GM12878 (cell line): ENCODE measurements around the gene PDXP. TPM values are rescaled to one million over a fixed set of nuclear protein-coding genes. Genes with fewer than 3 reads are reported as not detected.

Experiments used
- BHLHE40 ChIP-seq, 2 experiments: fragments of 450-650 bp in 1 of 2; IDR thresholded peaks; 2 replicates each; pipeline ENCODE4 v1.6.1; 2011 to 2017; ENCODE audit warnings: low read depth in 2 of 2, borderline replicate concordance in 1 of 2, improper control_type of control experiment in 1 of 2, low read length in 1 of 2, mild to moderate bottlenecking in 1 of 2
- EED ChIP-seq: sonication (generic); IDR thresholded peaks from 2 replicates; pipeline ENCODE4 v1.6.1; 2016; ENCODE audit warnings: antibody characterized with exemption, low read depth
- ELK1 ChIP-seq: IDR thresholded peaks from 2 replicates; pipeline ENCODE4 v1.6.1; 2012; ENCODE audit warnings: low read depth, low read length, improper control_type of control experiment
- KAT2A ChIP-seq: conservative IDR thresholded peaks from 2 replicates; pipeline ENCODE4 v1.6.1; 2011; ENCODE audit warnings: low read depth, low read length; ENCODE audit not compliant: control insufficient read depth
- MEF2A ChIP-seq: IDR thresholded peaks from 2 replicates; pipeline ENCODE4 v1.6.1; 2011; ENCODE audit warnings: low read depth, mild to moderate bottlenecking, low read length, moderate library complexity; ENCODE audit not compliant: insufficient read depth
- NFYA ChIP-seq: IDR thresholded peaks from 2 replicates; pipeline ENCODE4 v1.6.1; 2011; ENCODE audit warnings: low read depth, mild to moderate bottlenecking, low read length, improper control_type of control experiment, borderline replicate concordance
- PKNOX1 ChIP-seq: fragments of 450-650 bp; IDR thresholded peaks from 2 replicates; pipeline ENCODE4 v1.6.1; 2016; ENCODE audit warnings: mild to moderate bottlenecking
- SMC3 ChIP-seq: IDR thresholded peaks from 2 replicates; pipeline ENCODE4 v1.6.1; 2011; ENCODE audit warnings: low read length, improper control_type of control experiment, borderline replicate concordance
- SUZ12 ChIP-seq: fragments of 200-600 bp; sonication (generic); IDR thresholded peaks from one replicate; pipeline ENCODE4 v1.6.1; 2018; ENCODE audit warnings: antibody characterized with exemption, mild to moderate bottlenecking; ENCODE audit not compliant: unreplicated experiment
- TARDBP ChIP-seq: IDR thresholded peaks from 2 replicates; pipeline ENCODE4 v1.6.1; 2016; ENCODE audit warnings: borderline replicate concordance
- TBL1XR1 ChIP-seq: IDR thresholded peaks from 2 replicates; pipeline ENCODE4 v1.6.1; 2012; ENCODE audit warnings: low read depth, low read length, improper control_type of control experiment
- TCF12 ChIP-seq: IDR thresholded peaks from 2 replicates; pipeline ENCODE4 v1.6.1; 2011; ENCODE audit warnings: low read depth, mild to moderate bottlenecking, low read length
- WRNIP1 ChIP-seq: IDR thresholded peaks from 2 replicates; pipeline ENCODE4 v1.6.1; 2011; ENCODE audit warnings: low read depth, low read length, improper control_type of control experiment, borderline replicate concordance
- polyA plus RNA-seq, 11 experiments: library from polyadenylated mRNA; depleted of rRNA in 4 of 11; unstranded in 6 of 11; stranded (reverse) in 5 of 11; fragments of >200 nt; fragmentation: Nextera tagmentation in 4 of 11; fragmentation: Illumina TruSeq in 1 of 11; extraction: Ambion mirVana in 4 of 11; extraction: Trizol in 1 of 11; gene quantifications; 1 replicate in 1 of 11; 2 replicates in 10 of 11; pipeline versions ENCODE4 v1.2.1 to v1.2.3, GENCODE V29; 2011 to 2016; ENCODE audit warnings: inconsistent platforms in 2 of 11, missing spikeins in 2 of 11, low read depth in 1 of 11
- total RNA-seq, 4 experiments: library from RNA; depleted of rRNA in 3 of 4; stranded (reverse); fragments of >200 nt in 3 of 4; fragmentation: Illumina TruSeq in 1 of 4; extraction: Trizol in 1 of 4; gene quantifications; 2 replicates each; pipeline versions ENCODE4 v1.2.1 to v1.2.3, GENCODE V29; 2013 to 2021
- TF ChIP-seq, protein P1 (sequence below): fragments of 450-650 bp; IDR thresholded peaks from 2 replicates; pipeline ENCODE4 v1.6.1; 2018; ENCODE audit warnings: borderline replicate concordance, mild to moderate bottlenecking; ENCODE audit not compliant: partially characterized antibody
- TF ChIP-seq, protein P2 (sequence below): IDR thresholded peaks from 2 replicates; pipeline ENCODE4 v1.6.1; 2012; ENCODE audit warnings: low read depth, low read length, improper control_type of control experiment
- TF ChIP-seq, protein P3 (sequence below): fragments of 150-350 bp; IDR thresholded peaks from 2 replicates; pipeline ENCODE4 v1.6.1; 2016; ENCODE audit warnings: low read depth, low read length

PDXP gene
- total and polyA plus RNA-seq, 10 of the 15 experiments (the other 5 are each of a cell fraction or from before 2014, with no cell fraction given), result 4.4 to 56.7 (median 34.6) TPM

DNA sequence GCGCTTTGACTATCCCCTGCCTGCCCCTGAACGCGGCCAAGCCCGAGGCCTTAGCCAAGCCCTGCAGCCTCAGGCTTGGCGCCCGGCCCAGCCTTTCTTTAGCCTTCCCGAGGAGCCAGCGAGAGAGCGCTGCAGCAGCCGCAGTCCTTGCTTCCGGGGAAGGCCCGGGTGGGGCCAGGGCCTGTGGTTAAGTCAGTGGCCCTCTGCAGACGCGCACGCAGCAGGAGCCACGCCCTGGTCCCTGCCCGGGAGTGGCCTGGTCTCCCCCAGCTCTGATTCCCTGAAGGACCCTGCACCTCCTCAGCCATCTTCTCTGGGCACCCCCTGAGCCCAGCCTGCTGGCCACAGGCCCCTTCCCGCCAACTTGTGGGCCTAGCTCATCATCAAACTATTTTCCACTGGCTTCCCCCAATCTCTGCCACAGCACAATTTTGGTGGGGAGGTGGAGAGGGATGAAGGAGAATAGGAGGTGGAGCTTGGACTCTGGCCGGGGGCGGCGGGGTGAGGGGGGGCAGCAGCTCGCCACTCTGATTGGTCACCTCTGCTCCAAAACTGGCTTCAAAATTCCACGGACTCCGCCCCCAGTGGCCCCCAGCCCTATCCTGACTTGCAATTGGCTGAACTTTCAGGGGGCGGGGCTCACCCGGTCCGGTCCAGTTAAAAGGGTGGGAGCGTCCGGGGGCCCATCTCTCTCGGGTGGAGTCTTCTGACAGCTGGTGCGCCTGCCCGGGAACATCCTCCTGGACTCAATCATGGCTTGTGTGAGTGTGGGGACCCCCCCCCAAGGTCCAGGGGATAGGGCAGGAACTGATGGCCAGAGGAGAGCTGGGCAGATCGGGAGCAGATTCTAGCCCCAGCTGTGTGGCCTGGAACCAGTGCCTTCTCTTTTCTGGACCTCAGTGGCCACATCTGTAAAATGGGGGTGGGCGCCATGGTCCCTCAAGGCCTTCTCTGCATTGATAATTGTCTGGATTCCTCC is 16.7 kb downstream of the PDXP start, which contains the start of gene LGALS1 (continued):
- TF ChIP-seq, protein P1, sequence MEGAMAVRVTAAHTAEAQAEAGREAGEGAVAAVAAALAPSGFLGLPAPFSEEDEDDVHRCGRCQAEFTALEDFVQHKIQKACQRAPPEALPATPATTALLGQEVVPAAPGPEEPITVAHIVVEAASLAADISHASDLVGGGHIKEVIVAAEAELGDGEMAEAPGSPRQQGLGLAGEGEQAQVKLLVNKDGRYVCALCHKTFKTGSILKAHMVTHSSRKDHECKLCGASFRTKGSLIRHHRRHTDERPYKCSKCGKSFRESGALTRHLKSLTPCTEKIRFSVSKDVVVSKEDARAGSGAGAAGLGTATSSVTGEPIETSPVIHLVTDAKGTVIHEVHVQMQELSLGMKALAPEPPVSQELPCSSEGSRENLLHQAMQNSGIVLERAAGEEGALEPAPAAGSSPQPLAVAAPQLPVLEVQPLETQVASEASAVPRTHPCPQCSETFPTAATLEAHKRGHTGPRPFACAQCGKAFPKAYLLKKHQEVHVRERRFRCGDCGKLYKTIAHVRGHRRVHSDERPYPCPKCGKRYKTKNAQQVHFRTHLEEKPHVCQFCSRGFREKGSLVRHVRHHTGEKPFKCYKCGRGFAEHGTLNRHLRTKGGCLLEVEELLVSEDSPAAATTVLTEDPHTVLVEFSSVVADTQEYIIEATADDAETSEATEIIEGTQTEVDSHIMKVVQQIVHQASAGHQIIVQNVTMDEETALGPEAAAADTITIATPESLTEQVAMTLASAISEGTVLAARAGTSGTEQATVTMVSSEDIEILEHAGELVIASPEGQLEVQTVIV, result no peak
- no peak for TF ChIP-seq TARDBP
- no peak for TF ChIP-seq MEF2A
- no peak for TF ChIP-seq PKNOX1
- no peak for TF ChIP-seq TBL1XR1
- TF ChIP-seq WRNIP1, result no peak
- TF ChIP-seq, protein P2, sequence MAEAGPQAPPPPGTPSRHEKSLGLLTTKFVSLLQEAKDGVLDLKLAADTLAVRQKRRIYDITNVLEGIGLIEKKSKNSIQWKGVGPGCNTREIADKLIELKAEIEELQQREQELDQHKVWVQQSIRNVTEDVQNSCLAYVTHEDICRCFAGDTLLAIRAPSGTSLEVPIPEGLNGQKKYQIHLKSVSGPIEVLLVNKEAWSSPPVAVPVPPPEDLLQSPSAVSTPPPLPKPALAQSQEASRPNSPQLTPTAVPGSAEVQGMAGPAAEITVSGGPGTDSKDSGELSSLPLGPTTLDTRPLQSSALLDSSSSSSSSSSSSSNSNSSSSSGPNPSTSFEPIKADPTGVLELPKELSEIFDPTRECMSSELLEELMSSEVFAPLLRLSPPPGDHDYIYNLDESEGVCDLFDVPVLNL, result no peak
- TF ChIP-seq TCF12, result no peak
- TF ChIP-seq KAT2A, result no peak
- peak; percentile 9 to 71; a peak in 2 of 4 replicates for TF ChIP-seq BHLHE40 (IDR thresholded peaks at IDR 0.05; ENCODE audit: borderline replicate concordance in 1 of 2, low read depth in 2 of 2, low read length in 1 of 2)
- TF ChIP-seq EED, result no peak; the same call in none of the 2 replicates
- TF ChIP-seq SMC3, result 0 out of 2 replicates have a peak, but pooled peaks have one; percentile 2
- TF ChIP-seq, protein P3, sequence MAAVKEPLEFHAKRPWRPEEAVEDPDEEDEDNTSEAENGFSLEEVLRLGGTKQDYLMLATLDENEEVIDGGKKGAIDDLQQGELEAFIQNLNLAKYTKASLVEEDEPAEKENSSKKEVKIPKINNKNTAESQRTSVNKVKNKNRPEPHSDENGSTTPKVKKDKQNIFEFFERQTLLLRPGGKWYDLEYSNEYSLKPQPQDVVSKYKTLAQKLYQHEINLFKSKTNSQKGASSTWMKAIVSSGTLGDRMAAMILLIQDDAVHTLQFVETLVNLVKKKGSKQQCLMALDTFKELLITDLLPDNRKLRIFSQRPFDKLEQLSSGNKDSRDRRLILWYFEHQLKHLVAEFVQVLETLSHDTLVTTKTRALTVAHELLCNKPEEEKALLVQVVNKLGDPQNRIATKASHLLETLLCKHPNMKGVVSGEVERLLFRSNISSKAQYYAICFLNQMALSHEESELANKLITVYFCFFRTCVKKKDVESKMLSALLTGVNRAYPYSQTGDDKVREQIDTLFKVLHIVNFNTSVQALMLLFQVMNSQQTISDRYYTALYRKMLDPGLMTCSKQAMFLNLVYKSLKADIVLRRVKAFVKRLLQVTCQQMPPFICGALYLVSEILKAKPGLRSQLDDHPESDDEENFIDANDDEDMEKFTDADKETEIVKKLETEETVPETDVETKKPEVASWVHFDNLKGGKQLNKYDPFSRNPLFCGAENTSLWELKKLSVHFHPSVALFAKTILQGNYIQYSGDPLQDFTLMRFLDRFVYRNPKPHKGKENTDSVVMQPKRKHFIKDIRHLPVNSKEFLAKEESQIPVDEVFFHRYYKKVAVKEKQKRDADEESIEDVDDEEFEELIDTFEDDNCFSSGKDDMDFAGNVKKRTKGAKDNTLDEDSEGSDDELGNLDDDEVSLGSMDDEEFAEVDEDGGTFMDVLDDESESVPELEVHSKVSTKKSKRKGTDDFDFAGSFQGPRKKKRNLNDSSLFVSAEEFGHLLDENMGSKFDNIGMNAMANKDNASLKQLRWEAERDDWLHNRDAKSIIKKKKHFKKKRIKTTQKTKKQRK, result no peak
- no peak for TF ChIP-seq ELK1
- TF ChIP-seq SUZ12, result no peak
- TF ChIP-seq NFYA, result peak; percentile 8; the same call in 1 of the 2 replicates
